Measurements from ENCODE around the gene NTF3. TPM values are rescaled to one million over a fixed set of nuclear protein-coding genes. Genes with fewer than 3 reads are reported as not detected.

Gene NTF3
- total RNA-seq, 1 experiment from 2014 or later, result not detected

DNA sequence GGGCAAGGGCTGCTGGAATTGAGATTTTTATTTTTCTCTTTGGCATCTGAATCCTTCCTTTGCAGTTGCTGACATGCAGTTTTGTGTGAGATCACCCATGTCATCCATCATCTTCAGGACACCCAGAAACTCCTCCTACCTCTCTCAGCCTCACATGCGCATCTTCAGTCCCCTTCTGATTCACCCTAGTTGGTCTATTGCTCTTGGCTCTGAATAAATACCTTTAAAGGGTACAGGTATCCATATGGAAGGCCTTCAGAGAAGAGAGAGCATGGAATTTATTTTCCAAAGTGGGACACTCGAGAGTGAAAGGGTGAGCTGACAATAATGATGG lies 41.8 kb downstream of the NTF3 start:
- Histone ChIP-seq H3K4me1 (ENCODE audit: control insufficient read depth, insufficient read depth, low read length) (no peaks in the 10 kb centered on the region), H3K9me3 (ENCODE audit: control insufficient read depth, insufficient read depth, low read depth, low read length) (no peaks in the 10 kb centered on the region), H3K4me3 (ENCODE audit: low read depth in 2 of 2, low read length in 2 of 2) (no peak overlapping the region), H3K27me3 (ENCODE audit: control insufficient read depth, insufficient read depth, low read length) (no peaks in the 10 kb centered on the region), H3K36me3 (ENCODE audit: control insufficient read depth, insufficient read depth, low read length) (no peaks in the 10 kb centered on the region), H3K27ac (ENCODE audit: low read length) (no peak overlapping the region)
- TF ChIP-seq CTCF (IDR thresholded peaks at IDR 0.05) (no peak), TCF7L2 (IDR thresholded peaks at IDR 0.05; ENCODE audit: low read depth, low read length) (no peak), SIN3A (IDR thresholded peaks at IDR 0.05; ENCODE audit: borderline replicate concordance, insufficient read depth, low read depth, low read length) (no peak), REST (IDR thresholded peaks at IDR 0.05; ENCODE audit: insufficient read depth in 1 of 2, low read depth in 2 of 2, low read length in 1 of 2) (no peak), POLR2AphosphoS5 (IDR thresholded peaks at IDR 0.05; ENCODE audit: low read depth, low read length) (no peak)
- intact Hi-C loops (cut with micrococcal nuclease; ENCODE audit: unreplicated experiment) (no loop called here), in situ Hi-C loops (cut with HindIII; ENCODE audit: low pct_unique_long_range_greater_than_20kb, low sequenced_read_pairs) (no loop called here)
- DNase-seq (ENCODE audit: low read depth, low spot score) (no peak), ATAC-seq (no peak)
- POLR2A ChIA-PET, result no interaction called here
- no TSS peak for BruUV-seq (replicated peaks)
- CTCF ChIA-PET, result no interaction called here

DNA sequence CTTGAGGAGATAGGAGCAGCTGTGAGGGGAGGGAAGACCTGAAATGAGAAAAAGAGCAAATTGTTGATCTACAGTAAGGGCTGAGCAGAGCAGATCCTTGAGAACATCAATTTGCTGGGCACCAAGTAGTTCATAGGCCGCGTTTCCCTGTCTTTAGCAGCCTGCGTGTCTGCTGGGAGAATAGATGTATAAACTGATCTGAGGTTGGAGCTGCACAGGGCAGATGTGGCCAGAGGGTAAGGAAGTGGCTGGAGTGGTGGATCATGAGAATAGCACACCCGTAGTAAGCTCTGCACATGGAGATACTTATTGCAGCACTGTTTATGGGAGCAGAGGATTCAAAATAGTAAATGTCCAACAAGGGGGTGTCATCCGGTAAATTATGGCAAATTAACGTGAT lies 44.4 kb downstream of the NTF3 start:
- intact Hi-C loops (cut with micrococcal nuclease; ENCODE audit: unreplicated experiment), result no loop called here
- H3K27me3 ChIP-seq (ENCODE audit: control insufficient read depth, insufficient read depth, low read length), result no peaks in the 10 kb centered on the region
- DNase-seq (ENCODE audit: low read depth, low spot score), result no peak
- no peak for ATAC-seq
- no TSS peak for BruUV-seq (replicated peaks)
- no peaks in the 10 kb centered on the region for H3K4me1 ChIP-seq (ENCODE audit: control insufficient read depth, insufficient read depth, low read length)
- no peak overlapping the region for H3K27ac ChIP-seq (ENCODE audit: low read length)
- no peaks in the 10 kb centered on the region for H3K36me3 ChIP-seq (ENCODE audit: control insufficient read depth, insufficient read depth, low read length)
- in situ Hi-C loops (cut with HindIII; ENCODE audit: low pct_unique_long_range_greater_than_20kb, low sequenced_read_pairs), result no loop called here
- no peaks in the 10 kb centered on the region for H3K9me3 ChIP-seq (ENCODE audit: control insufficient read depth, insufficient read depth, low read depth, low read length)
- no peak overlapping the region for H3K4me3 ChIP-seq (ENCODE audit: low read depth in 2 of 2, low read length in 2 of 2)
- TF ChIP-seq REST (IDR thresholded peaks at IDR 0.05; ENCODE audit: insufficient read depth in 1 of 2, low read depth in 2 of 2, low read length in 1 of 2), result no peak
- no peak for TF ChIP-seq TCF7L2 (IDR thresholded peaks at IDR 0.05; ENCODE audit: low read depth, low read length)
- no peak for TF ChIP-seq CTCF (IDR thresholded peaks at IDR 0.05)
- TF ChIP-seq POLR2AphosphoS5 (IDR thresholded peaks at IDR 0.05; ENCODE audit: low read depth, low read length), result no peak
- no peak for TF ChIP-seq SIN3A (IDR thresholded peaks at IDR 0.05; ENCODE audit: borderline replicate concordance, insufficient read depth, low read depth, low read length)
- ChIA-PET POLR2A (no interaction called here), CTCF (no interaction called here)

Measured in Panc1 (cell line).